ENCODE results near the gene WDR43.

- TF ChIP-seq CTCF (IDR thresholded peaks at IDR 0.05; ENCODE audit: low read depth, low read length): no peak
- no peak for TF ChIP-seq MYC (IDR thresholded peaks at IDR 0.05; ENCODE audit: low read depth, low read length)
- no peak for TF ChIP-seq POLR2A (IDR thresholded peaks at IDR 0.05; ENCODE audit: extremely low read depth, insufficient read length)
- no peak for TF ChIP-seq MAX (IDR thresholded peaks at IDR 0.05; ENCODE audit: low read depth, low read length)
Observed at GRCh38 chr2:28949617-28950305, 55.3 kb downstream of the WDR43 start.

All from NB4 (cell line).